ENCODE data around the gene ABI3BP. TPM values are rescaled to one million over a fixed set of nuclear protein-coding genes. Genes with fewer than 3 reads are reported as not detected.

The ABI3BP gene
- total and polyA plus RNA-seq, 2 donors (not counting 1 experiment from before 2014, with no cell fraction given), result 4.8 to 62.9 TPM

GRCh38 chr3:100779480-100779879 lies 213.7 kb downstream of the ABI3BP start:
- Histone ChIP-seq H3K36me3 (ENCODE audit: control insufficient read depth, insufficient read depth, low read length) (no peaks in the 10 kb centered on the region), H3K4me1 (ENCODE audit: control insufficient read depth, extremely low read depth, insufficient read depth, low read length) (peaks cover 10% of the 10 kb centered on the region), H3K27ac (ENCODE audit: insufficient read depth, low read length) (no peak overlapping the region), H3K27me3 (ENCODE audit: control insufficient read depth, insufficient read depth, low read length) (no peaks in the 10 kb centered on the region), H3K9ac (ENCODE audit: insufficient read depth, low read length) (no peak overlapping the region), H2AFZ (ENCODE audit: low read length) (no peak overlapping the region), H3K9me3 (ENCODE audit: control insufficient read depth, insufficient read depth, low read depth, low read length) (no peaks in the 10 kb centered on the region), H3K79me2 (ENCODE audit: control insufficient read depth, insufficient read depth, low read length) (no peaks in the 10 kb centered on the region), H4K20me1 (ENCODE audit: control insufficient read depth, extremely low read depth, insufficient read depth, low read length) (no peaks in the 10 kb centered on the region), H3K4me2 (ENCODE audit: extremely low read depth, insufficient read depth, low read length) (no peak overlapping the region), H3K4me3 (replicated peaks in 1 of 4; ENCODE audit: control extremely low read depth in 1 of 4, insufficient read depth in 1 of 4, low read depth in 3 of 4, low read length in 4 of 4) (no peak overlapping the region)
- TF ChIP-seq EZH2 (IDR thresholded peaks at IDR 0.05; ENCODE audit: low read length, missing control alignments) (no peak), CTCF (conservative IDR thresholded peaks at IDR 0.05 in 1 of 2, IDR thresholded peaks at IDR 0.05 in 1 of 2; ENCODE audit: low read depth in 1 of 2, low read length in 2 of 2) (no peak)
- peak in 1 of 2 donors; percentile 9 for DNase-seq (ENCODE audit: low read depth in 2 of 2)

GRCh38 chr3:100777271-100777670 lies 215.9 kb downstream of the ABI3BP start:
- Histone ChIP-seq H3K4me1 (ENCODE audit: control insufficient read depth, extremely low read depth, insufficient read depth, low read length) (peaks cover 8% of the 10 kb centered on the region), H2AFZ (ENCODE audit: low read length) (peak overlapping the region; percentile 33), H3K27ac (ENCODE audit: insufficient read depth, low read length) (no peak overlapping the region), H3K79me2 (ENCODE audit: control insufficient read depth, insufficient read depth, low read length) (no peaks in the 10 kb centered on the region), H3K9me3 (ENCODE audit: control insufficient read depth, insufficient read depth, low read depth, low read length) (no peaks in the 10 kb centered on the region), H3K4me3 (replicated peaks in 1 of 4; ENCODE audit: control extremely low read depth in 1 of 4, insufficient read depth in 1 of 4, low read depth in 3 of 4, low read length in 4 of 4) (no peak overlapping the region), H3K36me3 (ENCODE audit: control insufficient read depth, insufficient read depth, low read length) (no peaks in the 10 kb centered on the region), H3K27me3 (ENCODE audit: control insufficient read depth, insufficient read depth, low read length) (no peaks in the 10 kb centered on the region), H4K20me1 (ENCODE audit: control insufficient read depth, extremely low read depth, insufficient read depth, low read length) (no peaks in the 10 kb centered on the region), H3K9ac (ENCODE audit: insufficient read depth, low read length) (no peak overlapping the region), H3K4me2 (ENCODE audit: extremely low read depth, insufficient read depth, low read length) (no peak overlapping the region)
- peak in 1 of 2 donors; percentile 75 for DNase-seq (ENCODE audit: low read depth in 2 of 2)
- TF ChIP-seq CTCF (conservative IDR thresholded peaks at IDR 0.05 in 1 of 2, IDR thresholded peaks at IDR 0.05 in 1 of 2; ENCODE audit: low read depth in 1 of 2, low read length in 2 of 2) (no peak), EZH2 (IDR thresholded peaks at IDR 0.05; ENCODE audit: low read length, missing control alignments) (no peak)

GRCh38 chr3:100776746-100777145 lies 216.5 kb downstream of the ABI3BP start:
- Histone ChIP-seq H2AFZ (ENCODE audit: low read length) (peak overlapping the region; percentile 33), H3K4me3 (replicated peaks in 1 of 4; ENCODE audit: control extremely low read depth in 1 of 4, insufficient read depth in 1 of 4, low read depth in 3 of 4, low read length in 4 of 4) (no peak overlapping the region), H3K27ac (ENCODE audit: insufficient read depth, low read length) (no peak overlapping the region), H3K36me3 (ENCODE audit: control insufficient read depth, insufficient read depth, low read length) (no peaks in the 10 kb centered on the region), H4K20me1 (ENCODE audit: control insufficient read depth, extremely low read depth, insufficient read depth, low read length) (no peaks in the 10 kb centered on the region), H3K9ac (ENCODE audit: insufficient read depth, low read length) (no peak overlapping the region), H3K9me3 (ENCODE audit: control insufficient read depth, insufficient read depth, low read depth, low read length) (no peaks in the 10 kb centered on the region), H3K27me3 (ENCODE audit: control insufficient read depth, insufficient read depth, low read length) (no peaks in the 10 kb centered on the region), H3K4me1 (ENCODE audit: control insufficient read depth, extremely low read depth, insufficient read depth, low read length) (peaks cover 5% of the 10 kb centered on the region), H3K79me2 (ENCODE audit: control insufficient read depth, insufficient read depth, low read length) (no peaks in the 10 kb centered on the region), H3K4me2 (ENCODE audit: extremely low read depth, insufficient read depth, low read length) (no peak overlapping the region)
- peak in 1 of 2 donors; percentile 14 for DNase-seq (ENCODE audit: low read depth in 2 of 2)
- no peak for TF ChIP-seq EZH2 (IDR thresholded peaks at IDR 0.05; ENCODE audit: low read length, missing control alignments)
- TF ChIP-seq CTCF (conservative IDR thresholded peaks at IDR 0.05 in 1 of 2, IDR thresholded peaks at IDR 0.05 in 1 of 2; ENCODE audit: low read depth in 1 of 2, low read length in 2 of 2), result no peak

Measured in fibroblast of lung (primary cell).